Panc1 (cell line): ENCODE results near the gene KIF3B. TPM values are rescaled to one million over a fixed set of nuclear protein-coding genes. Genes with fewer than 3 reads are reported as not detected.

Experiments used
- ATAC-seq: fragments of 200-7000 bp; cut with Tn5 transposase; 2 replicates; pipeline ENCODE4 v1.9.1; 2020; ENCODE audit warnings: mild to moderate bottlenecking, moderate library complexity
- BruUV-seq: library from RNA; stranded (reverse); fragments of 400-500 nt; replicated peaks from 2 replicates; lab custom pipeline; 2021; lab: Mats Ljungman, UMichigan
- CTCF ChIA-PET: fragments of 300-600 bp; sonication (Branson Sonifier 250); formaldehyde crosslinking; loops from one replicate; lab custom pipeline; 2022; ENCODE audit warnings: antibody characterized with exemption; lab: Charles Lee
- POLR2A ChIA-PET: fragments of 300-600 bp; sonication (Branson Sonifier 250); formaldehyde crosslinking; loops from one replicate; lab custom pipeline; 2022; ENCODE audit warnings: antibody characterized with exemption; lab: Charles Lee
- DNase-seq: peaks from one replicate; pipeline ENCODE4 v3.0.0-alpha.2; 2010; ENCODE audit warnings: low read depth, low spot score
- H3K27ac ChIP-seq: 2 replicates; pipeline ENCODE4 v1.5.1; 2011; ENCODE audit warnings: mild to moderate bottlenecking, low read length, inconsistent platforms
- H3K27me3 ChIP-seq: fragments of 200-500 bp; sonication (Bioruptor generic); 2 replicates; pipeline ENCODE4 v1.6.0; 2014; ENCODE audit warnings: low read length, inconsistent platforms; ENCODE audit not compliant: control insufficient read depth, insufficient read depth
- H3K36me3 ChIP-seq: fragments of 200-500 bp; sonication (Bioruptor generic); 2 replicates; pipeline ENCODE4 v1.5.1; 2014; ENCODE audit warnings: inconsistent platforms, mild to moderate bottlenecking, low read length, moderate library complexity; ENCODE audit not compliant: control insufficient read depth, insufficient read depth
- H3K4me1 ChIP-seq: 2 replicates; pipeline ENCODE4 v1.5.1; 2011; ENCODE audit warnings: inconsistent platforms, mild to moderate bottlenecking, low read length, moderate library complexity; ENCODE audit not compliant: control insufficient read depth, insufficient read depth
- H3K4me3 ChIP-seq, 2 experiments: 2 replicates each; pipeline ENCODE4 v1.5.1; 2011 to 2012; ENCODE audit warnings: low read depth in 2 of 2, low read length in 2 of 2, mild to moderate bottlenecking in 2 of 2, inconsistent platforms in 1 of 2, moderate library complexity in 1 of 2
- H3K9me3 ChIP-seq: fragments of 200-500 bp; sonication (Bioruptor generic); 2 replicates; pipeline ENCODE4 v1.5.1; 2014; ENCODE audit warnings: low read depth, mild to moderate bottlenecking, inconsistent platforms, low read length, moderate library complexity; ENCODE audit not compliant: control insufficient read depth, insufficient read depth
- CTCF ChIP-seq: fragments of 450-650 bp; IDR thresholded peaks from 2 replicates; pipeline ENCODE4 v1.5.1; 2017; ENCODE audit warnings: mild to moderate bottlenecking
- POLR2AphosphoS5 ChIP-seq: IDR thresholded peaks from 2 replicates; pipeline ENCODE4 v1.6.1; 2012; ENCODE audit warnings: mild to moderate bottlenecking, low read depth, low read length, moderate library complexity
- REST ChIP-seq, 2 experiments: IDR thresholded peaks; 2 replicates each; pipeline ENCODE4 v1.6.1; 2011 to 2012; ENCODE audit warnings: low read depth in 2 of 2, control low read depth in 1 of 2, low read length in 1 of 2, mild to moderate bottlenecking in 1 of 2, moderate library complexity in 1 of 2; ENCODE audit not compliant: insufficient read depth in 1 of 2
- SIN3A ChIP-seq: IDR thresholded peaks from 2 replicates; pipeline ENCODE4 v1.6.1; 2012; ENCODE audit warnings: low read depth, mild to moderate bottlenecking, low read length, moderate library complexity, borderline replicate concordance; ENCODE audit not compliant: insufficient read depth
- TCF7L2 ChIP-seq: IDR thresholded peaks from 2 replicates; pipeline ENCODE4 v1.6.1; 2011; ENCODE audit warnings: mild to moderate bottlenecking, low read depth, low read length, inconsistent platforms
- in situ Hi-C: cut with HindIII; loops from 2 replicates; pipeline ENCODE4 v1.10.0; 2016; ENCODE audit warnings: low sequenced_read_pairs, low pct_unique_long_range_greater_than_20kb
- intact Hi-C: fragments of 100-400 bp; cut with micrococcal nuclease; formaldehyde crosslinking; loops from one replicate; pipeline ENCODE4 v1.10.0; 2022; ENCODE audit not compliant: unreplicated experiment
- total RNA-seq: library from RNA; stranded (reverse); gene quantifications from one replicate; pipeline ENCODE4 v1.2.1, GENCODE V29; 2021; ENCODE audit not compliant: unreplicated experiment

KIF3B gene
- total RNA-seq, 1 experiment from 2014 or later, result 67.8 TPM

- no TSS peak for BruUV-seq
- DNase-seq (no peak), ATAC-seq (no peak)
- Histone ChIP-seq H3K36me3 (peaks cover 2% of the 10 kb centered on the region; the same call in 1 of the 2 replicates), H3K27me3 (no peaks in the 10 kb centered on the region), H3K27ac (no peak overlapping the region), H3K4me3 (no peak overlapping the region), H3K4me1 (peaks cover 19% of the 10 kb centered on the region), H3K9me3 (no peaks in the 10 kb centered on the region)
- ChIA-PET POLR2A (interaction anchor here (0.7 kb wide), 1 partner anchor 11 kb away, joined by 5 read pairs; no protein-coding TSS in a partner anchor), CTCF (no interaction called here)
- intact Hi-C loops, result no loop called here
- TF ChIP-seq CTCF (no peak), REST (IDR thresholded peaks at IDR 0.05; ENCODE audit: insufficient read depth in 1 of 2, low read depth in 2 of 2, low read length in 1 of 2) (no peak), TCF7L2 (no peak), SIN3A (no peak), POLR2AphosphoS5 (no peak)
- in situ Hi-C loops, result no loop called here
Observed at GRCh38 chr20:32240205-32240604, 37.2 kb upstream of the KIF3B start.

- peaks cover 19% of the 10 kb centered on the region for H3K4me1 ChIP-seq
- DNase-seq (no peak), ATAC-seq (no peak)
- no TSS peak for BruUV-seq
- intact Hi-C loops (no loop called here), in situ Hi-C loops (no loop called here)
- TF ChIP-seq POLR2AphosphoS5 (no peak), SIN3A (no peak), REST (IDR thresholded peaks at IDR 0.05; ENCODE audit: insufficient read depth in 1 of 2, low read depth in 2 of 2, low read length in 1 of 2) (no peak), TCF7L2 (no peak), CTCF (no peak)
- ChIA-PET CTCF (interaction anchor here (0.8 kb wide), 1 partner anchor 30 kb away, joined by 7 read pairs; no protein-coding TSS in a partner anchor), POLR2A (interaction anchor here (0.6 kb wide), 1 partner anchor 34 kb away, joined by 3 read pairs; no protein-coding TSS in a partner anchor)
- no peak overlapping the region for H3K4me3 ChIP-seq
- no peak overlapping the region for H3K27ac ChIP-seq
- H3K9me3 ChIP-seq, result no peaks in the 10 kb centered on the region
- no peaks in the 10 kb centered on the region for H3K36me3 ChIP-seq
- no peaks in the 10 kb centered on the region for H3K27me3 ChIP-seq
Observed at GRCh38 chr20:32241807-32242206, 35.6 kb upstream of the KIF3B start.
